MG63 (cell line): Measurements from ENCODE around the gene ABCC10. TPM values are rescaled to one million over a fixed set of nuclear protein-coding genes. Genes with fewer than 3 reads are reported as not detected.
"Not testable (repeated sequence)": the region's sequence is repeated elsewhere in the genome, so short reads cannot be mapped to it uniquely, and the experiment has no call there.

ENCODE experiments used
- DNase-seq: peaks from one replicate; pipeline ENCODE4 v3.0.0-alpha.2; 2020
- H3K27me3 ChIP-seq: fragments of 250-450 bp; sonication (Bioruptor Pico); 2 replicates; pipeline ENCODE4 v1.5.1; 2020; ENCODE audit warnings: mild to moderate bottlenecking, moderate library complexity
- H3K36me3 ChIP-seq: fragments of 250-450 bp; sonication (Bioruptor Pico); 2 replicates; pipeline ENCODE4 v1.5.1; 2020; ENCODE audit warnings: mild to moderate bottlenecking, moderate library complexity
- H3K4me3 ChIP-seq: fragments of 250-450 bp; sonication (Bioruptor Pico); 2 replicates; pipeline ENCODE4 v1.5.1; 2020; ENCODE audit warnings: mild to moderate bottlenecking, moderate library complexity
- H3K9me3 ChIP-seq: fragments of 250-450 bp; sonication (Bioruptor Pico); 2 replicates; pipeline ENCODE4 v1.5.1; 2020; ENCODE audit warnings: mild to moderate bottlenecking, moderate library complexity
- total RNA-seq: library from RNA; depleted of rRNA; stranded (reverse); fragments of >200 nt; shearing (Covaris generic); gene quantifications from 2 replicates; pipeline ENCODE4 v1.2.3, GENCODE V29; 2014; ENCODE audit warnings: low replicate concordance

The ABCC10 gene
- total RNA-seq, 1 experiment from 2014 or later: 3.5 TPM

DNA sequence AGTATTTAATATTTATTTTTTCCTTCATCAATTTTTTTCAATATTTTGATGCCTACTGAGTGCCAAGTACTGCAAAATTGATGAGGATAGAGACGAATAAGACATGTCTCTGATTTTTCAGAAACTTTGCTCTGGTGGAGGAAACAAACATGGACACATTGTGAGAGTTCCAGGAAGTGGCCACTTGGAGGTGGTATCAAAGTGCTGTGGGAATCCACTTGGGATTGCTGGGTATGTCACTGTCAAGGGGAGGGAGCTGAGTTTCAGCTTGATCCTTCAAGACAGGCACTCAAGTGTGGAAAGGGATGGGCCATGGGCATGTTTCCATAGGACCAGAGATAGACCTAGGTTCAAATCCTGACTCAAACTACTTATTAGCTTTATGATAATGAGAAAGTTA is 24.5 kb upstream of the ABCC10 start:
- DNase-seq: no peak
- Histone ChIP-seq H3K36me3 (no peaks in the 10 kb centered on the region), H3K27me3 (no peaks in the 10 kb centered on the region), H3K4me3 (no peak overlapping the region), H3K9me3 (no peaks in the 10 kb centered on the region)

DNA sequence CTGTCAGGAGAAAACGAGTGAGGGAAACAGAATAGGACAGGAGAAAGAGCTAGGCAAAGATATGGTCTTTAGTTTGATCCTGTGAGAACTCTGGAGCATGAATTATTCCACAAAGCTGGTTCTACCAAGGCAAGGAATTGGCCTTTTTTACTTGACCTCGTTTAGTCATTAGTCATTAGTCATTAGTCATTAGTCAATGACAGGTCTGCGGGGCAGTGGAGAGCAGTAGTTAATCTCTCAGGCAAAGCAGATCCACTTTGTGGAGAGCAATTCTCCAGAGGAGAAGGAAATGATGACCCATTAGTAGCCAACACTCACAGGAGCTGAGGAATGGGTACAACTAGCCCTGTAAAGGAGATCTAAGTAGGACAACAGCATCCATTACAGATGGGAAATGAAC is 22.0 kb upstream of the ABCC10 start:
- H3K36me3 ChIP-seq: no peaks in the 10 kb centered on the region
- H3K9me3 ChIP-seq: no peaks in the 10 kb centered on the region
- no peaks in the 10 kb centered on the region for H3K27me3 ChIP-seq
- H3K4me3 ChIP-seq: no peak overlapping the region
- DNase-seq: no peak

DNA sequence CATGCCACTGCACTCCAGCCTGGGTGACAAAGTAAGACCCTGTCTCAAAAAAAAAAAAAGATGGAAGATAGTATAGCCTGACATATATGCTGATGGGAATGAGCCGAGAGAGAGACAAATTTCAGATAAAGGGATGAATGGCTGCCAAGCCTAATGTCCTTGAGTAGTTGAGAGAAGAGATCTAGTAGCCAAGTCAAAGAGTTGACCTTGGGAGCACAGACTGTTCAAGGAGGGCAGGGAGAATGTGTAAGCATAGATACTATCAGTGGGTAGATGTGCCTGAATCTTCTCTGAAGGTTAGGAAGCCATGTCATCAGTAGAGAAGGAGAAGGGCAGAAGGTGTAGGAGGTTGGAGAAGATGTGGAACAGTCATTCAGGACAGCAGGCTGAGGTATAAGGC is 20.0 kb upstream of the ABCC10 start:
- no peaks in the 10 kb centered on the region for H3K36me3 ChIP-seq
- DNase-seq: no peak

DNA sequence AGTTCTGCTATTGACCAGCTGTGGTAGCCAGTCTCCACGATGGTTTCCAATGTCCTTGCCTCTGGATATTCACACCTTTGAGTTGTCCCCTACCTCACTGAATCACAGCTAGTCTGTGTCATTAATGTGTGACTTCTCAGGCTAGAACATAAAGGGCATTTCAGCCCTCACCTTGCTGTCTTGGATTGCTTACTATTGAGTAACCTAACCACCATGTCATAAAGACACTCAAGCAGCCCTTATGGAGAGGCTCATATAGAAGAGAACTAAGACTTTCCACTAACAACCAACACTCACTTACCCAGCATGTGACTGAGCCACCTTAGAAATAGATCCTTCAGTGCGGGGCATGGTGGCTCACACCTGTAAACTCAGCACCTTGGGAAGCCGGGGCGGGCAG is 19.1 kb upstream of the ABCC10 start:
- DNase-seq: no peak
- Histone ChIP-seq H3K36me3 (no peaks in the 10 kb centered on the region), H3K4me3 (no peak overlapping the region), H3K27me3 (no peaks in the 10 kb centered on the region), H3K9me3 (no peaks in the 10 kb centered on the region)

More for the DNA sequence above, 20.0 kb upstream of the ABCC10 start:
- Histone ChIP-seq H3K27me3 (no peaks in the 10 kb centered on the region), H3K9me3 (no peaks in the 10 kb centered on the region), H3K4me3 (no peak overlapping the region)

DNA sequence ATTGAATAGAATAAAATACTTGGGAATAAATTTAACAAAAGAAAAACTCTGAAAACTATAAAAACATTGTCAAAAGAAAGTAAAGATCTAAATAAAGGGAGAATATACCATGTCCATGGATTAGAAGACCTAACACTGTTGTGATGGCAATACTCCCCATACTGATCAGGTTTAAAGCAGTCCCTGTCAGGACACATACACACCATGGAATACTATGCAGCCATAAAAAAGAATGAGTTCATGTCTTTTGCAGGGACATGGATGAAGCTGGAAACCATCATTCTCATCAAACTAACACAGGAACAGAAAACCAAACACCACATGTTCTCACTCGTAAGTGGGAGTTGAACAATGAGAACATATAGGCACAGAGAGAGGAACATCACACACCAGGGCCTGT is 16.6 kb upstream of the ABCC10 start:
- not testable (repeated sequence) for DNase-seq, H3K4me3 ChIP-seq, H3K36me3 ChIP-seq, H3K27me3 ChIP-seq, H3K9me3 ChIP-seq

DNA sequence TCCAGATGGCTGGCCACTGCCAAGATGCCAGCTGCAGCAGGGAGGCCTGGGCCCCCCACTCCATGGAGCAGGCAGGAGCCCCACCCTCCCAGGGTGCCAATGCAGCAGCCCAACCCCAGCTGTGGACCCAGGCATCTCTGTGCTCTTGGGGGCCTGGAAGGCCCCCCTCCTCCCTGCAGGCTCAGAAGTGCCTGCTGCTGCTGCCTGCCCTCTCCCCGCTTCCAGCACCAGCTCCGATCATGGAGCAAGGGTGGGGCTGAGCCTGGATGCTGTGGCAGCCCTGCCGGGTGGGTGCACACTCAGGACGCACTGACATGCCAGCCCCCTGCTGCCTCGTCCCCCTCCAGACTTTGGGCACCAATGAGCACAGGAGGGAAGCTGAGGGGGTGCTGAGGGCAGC is 14.8 kb upstream of the ABCC10 start:
- Histone ChIP-seq H3K36me3 (no peaks in the 10 kb centered on the region), H3K9me3 (no peaks in the 10 kb centered on the region), H3K4me3 (no peak overlapping the region), H3K27me3 (no peaks in the 10 kb centered on the region)
- DNase-seq: no peak

DNA sequence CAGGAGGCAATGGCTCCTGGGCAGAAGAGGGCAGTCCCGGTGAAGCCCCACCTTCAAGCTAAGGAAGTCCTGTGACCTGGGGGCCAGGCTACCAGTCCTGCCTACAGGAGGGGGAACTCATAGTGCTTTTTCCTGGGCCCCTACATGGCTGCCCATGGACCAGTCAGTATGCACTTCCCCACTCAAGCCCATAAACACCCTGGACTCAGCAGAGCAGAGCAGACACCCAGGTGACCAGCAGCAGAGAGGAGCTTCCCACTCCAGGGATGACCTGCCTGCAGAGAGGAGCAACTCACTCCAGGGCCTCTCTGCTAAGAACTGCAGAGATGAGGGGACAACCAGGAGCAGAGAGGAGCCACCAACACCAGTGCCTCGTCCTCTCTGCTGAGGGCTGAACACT is 14.3 kb upstream of the ABCC10 start:
- no peaks in the 10 kb centered on the region for H3K9me3 ChIP-seq
- no peak for DNase-seq
- H3K36me3 ChIP-seq: no peaks in the 10 kb centered on the region
- no peaks in the 10 kb centered on the region for H3K27me3 ChIP-seq
- H3K4me3 ChIP-seq: no peak overlapping the region

DNA sequence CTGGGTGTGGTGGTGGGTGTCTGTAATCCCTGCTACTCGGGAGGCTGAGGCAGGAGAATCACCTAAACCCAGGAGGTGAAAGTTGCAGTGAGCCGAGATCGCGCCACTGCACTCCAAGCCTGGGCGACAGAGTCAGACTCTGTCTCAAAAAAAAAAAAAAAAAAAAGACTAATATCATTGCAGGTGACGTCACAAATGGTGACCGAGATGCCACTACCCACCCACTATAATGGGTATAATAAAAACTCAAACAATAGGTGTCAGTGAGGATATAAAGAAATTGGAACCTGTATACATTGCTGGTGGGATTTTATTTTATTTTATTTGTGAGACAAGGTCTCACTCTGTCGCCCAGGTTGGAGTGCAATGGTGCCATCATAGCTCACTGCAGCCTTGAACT is 12.1 kb upstream of the ABCC10 start:
- H3K9me3 ChIP-seq, H3K27me3 ChIP-seq, H3K4me3 ChIP-seq, DNase-seq, H3K36me3 ChIP-seq: not testable (repeated sequence)

DNA sequence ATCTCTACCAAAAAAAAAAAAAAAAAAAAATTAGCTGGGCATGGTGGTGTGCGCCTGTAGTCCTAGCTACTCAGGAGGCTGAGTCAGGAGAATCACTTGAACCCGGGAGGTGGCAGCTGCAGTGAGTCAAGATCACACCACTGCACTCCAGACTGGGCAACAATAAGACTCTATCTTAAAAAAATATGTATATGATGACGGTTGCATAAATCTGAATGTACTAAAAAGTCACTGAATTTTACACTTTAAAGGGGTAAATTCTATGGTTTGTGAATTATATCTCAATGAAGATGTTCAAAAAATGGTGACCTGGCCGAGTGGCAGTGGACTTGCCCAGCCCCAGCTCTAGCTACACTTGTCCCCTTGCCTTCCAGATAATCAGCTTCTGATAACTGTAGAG is 10.4 kb upstream of the ABCC10 start:
- H3K4me3 ChIP-seq: no peak overlapping the region
- DNase-seq: no peak

DNA sequence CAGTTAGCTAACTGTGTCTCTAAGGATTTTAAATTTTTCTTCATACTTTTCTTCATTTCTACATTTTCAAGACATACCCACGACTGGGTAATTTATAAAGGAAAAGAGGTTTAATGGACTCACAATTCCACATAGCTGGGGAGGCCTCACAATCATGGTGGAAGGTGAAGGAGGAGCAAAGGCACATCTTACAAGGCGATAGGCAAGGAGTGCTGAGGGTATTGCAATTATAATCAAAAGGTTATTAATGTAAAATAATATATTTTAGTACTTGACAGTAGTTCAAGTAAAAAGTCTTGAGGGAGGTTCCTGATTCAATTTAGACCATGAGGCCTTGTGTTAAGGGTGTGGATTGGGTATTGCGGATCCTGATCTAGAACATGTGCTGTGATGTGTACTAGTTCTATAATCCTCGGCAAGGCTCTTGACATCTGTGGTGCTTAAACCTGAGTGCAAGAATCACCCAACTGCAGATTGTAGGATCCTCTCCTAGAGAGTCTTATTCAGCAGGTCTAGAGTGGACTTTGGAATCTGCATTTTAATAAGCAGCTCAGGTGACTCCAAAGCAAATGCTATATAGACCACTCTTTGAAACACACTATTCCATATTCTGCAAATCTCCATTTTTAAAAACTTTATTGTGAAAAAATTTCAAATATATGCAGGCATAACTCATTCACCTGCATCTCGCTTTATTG is 7.2 kb upstream of the ABCC10 start:
- H3K27me3 ChIP-seq: no peaks in the 10 kb centered on the region
- H3K9me3 ChIP-seq: no peaks in the 10 kb centered on the region
- no peaks in the 10 kb centered on the region for H3K36me3 ChIP-seq
- H3K4me3 ChIP-seq: no peak overlapping the region
- no peak for DNase-seq

More for the DNA sequence above, 10.4 kb upstream of the ABCC10 start:
- no peaks in the 10 kb centered on the region for H3K36me3 ChIP-seq
- no peaks in the 10 kb centered on the region for H3K27me3 ChIP-seq
- no peaks in the 10 kb centered on the region for H3K9me3 ChIP-seq

DNA sequence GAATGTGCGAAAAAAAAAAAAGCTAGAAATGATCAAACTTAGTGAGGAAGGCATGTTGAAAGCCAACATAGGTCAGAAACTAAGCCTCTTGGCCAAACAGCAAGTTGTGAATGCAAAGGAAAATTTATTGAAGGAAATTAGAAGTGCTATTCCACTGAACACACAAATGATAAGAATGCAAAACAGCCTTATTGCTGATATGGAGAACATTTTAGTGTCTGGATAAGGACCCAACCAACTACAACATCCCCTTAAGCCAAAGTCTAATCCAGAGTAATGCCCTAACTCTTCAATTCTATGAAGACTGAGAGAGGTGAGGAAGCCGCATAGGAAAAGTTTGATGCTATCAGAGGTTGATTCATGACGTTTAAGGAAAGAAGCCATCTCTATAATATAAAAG is 5.5 kb upstream of the ABCC10 start:
- Histone ChIP-seq H3K9me3 (no peaks in the 10 kb centered on the region), H3K27me3 (no peaks in the 10 kb centered on the region), H3K36me3 (no peaks in the 10 kb centered on the region), H3K4me3 (no peak overlapping the region)
- DNase-seq: no peak

DNA sequence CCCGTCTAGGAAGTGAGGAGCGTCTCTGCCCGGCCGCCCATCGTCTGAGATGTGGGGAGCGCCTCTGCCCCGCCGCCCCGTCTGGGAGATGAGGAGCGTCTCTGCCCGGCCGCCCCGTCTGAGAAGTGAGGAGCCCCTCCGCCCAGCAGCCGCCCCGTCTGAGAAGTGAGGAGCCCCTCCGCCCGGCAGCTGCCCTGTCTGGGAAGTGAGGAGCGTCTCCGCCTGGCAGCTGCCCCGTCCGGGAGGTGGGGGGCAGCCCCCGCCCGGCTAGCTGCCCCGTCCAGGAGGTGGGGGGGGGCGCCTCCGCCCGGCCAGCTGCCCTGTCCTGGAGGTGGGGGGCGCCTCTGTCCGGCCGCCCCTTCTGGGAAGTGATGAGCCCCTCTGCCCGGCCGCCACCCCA is 2.3 kb upstream of the ABCC10 start:
- not testable (repeated sequence) for DNase-seq, H3K9me3 ChIP-seq, H3K27me3 ChIP-seq, H3K36me3 ChIP-seq, H3K4me3 ChIP-seq

DNA sequence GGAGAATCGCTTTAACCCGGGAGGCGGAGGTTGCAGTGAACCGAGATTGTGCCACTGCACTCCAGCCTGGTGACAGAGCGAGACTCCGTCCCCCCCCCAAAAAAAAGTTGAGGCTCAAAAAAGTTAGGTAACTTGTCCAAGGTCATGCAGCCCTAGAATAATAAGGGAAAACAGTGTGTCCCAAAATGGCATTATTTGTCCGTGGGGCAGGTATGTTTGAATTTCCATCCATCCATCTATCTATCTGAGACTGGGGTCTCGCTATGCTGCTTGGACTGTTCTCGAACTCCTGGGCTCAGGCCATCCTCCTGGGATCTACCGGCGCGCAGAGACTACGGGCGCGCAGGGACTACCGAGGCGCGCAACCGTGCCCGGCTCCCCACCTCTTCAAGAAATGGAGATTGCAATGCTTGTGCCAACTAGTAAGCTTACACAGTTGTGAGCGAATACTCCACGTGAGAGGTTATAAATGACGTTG is 374 bp upstream of the ABCC10 start:
- no peak for DNase-seq
- Histone ChIP-seq H3K36me3 (no peaks in the 10 kb centered on the region), H3K27me3 (no peaks in the 10 kb centered on the region), H3K4me3 (peak overlapping the region; percentile 73), H3K9me3 (no peaks in the 10 kb centered on the region)

DNA sequence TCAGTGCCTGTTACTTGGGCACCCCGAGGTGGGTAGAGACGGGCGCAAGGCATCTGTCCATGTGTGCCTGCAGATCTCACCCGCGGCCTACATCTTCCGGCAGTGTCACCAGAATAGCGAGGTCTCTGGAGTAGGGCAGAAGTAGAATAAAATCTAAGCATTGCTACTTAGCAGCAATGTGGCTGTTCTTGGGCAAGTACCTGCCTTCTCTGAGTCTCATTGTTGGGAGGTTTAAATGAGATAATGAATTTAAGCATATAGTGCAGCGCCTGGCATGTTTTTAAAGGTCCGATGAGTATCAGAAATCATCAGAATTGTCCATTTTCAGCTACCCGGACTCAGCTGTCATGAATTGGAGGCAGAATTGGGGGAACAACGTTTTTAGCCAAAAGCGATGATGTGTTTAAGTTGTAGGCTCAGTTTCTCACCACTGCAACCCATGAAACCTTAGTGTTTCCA is 800 bp downstream of the ABCC10 start:
- H3K9me3 ChIP-seq: no peaks in the 10 kb centered on the region

DNA sequence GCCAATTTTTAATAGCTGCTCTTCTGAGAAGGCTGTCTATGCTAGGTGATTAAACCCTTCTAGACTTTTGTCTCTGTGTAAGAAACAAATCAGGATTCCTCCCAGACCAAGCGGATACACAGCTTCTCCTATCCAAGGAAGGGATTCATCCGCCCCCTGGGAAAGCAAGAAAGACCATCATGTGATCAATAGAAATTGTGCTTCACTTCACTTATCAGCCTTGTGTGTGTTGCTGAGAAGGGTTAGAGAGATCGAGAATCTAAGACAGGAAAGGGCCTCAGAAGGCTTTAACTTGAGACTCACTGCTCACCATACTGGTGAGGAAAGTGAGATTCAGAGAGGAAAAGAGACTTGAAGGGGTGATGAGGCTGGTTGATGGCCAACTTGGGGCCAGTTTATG is 1.5 kb downstream of the ABCC10 start:
- no peak for DNase-seq
- Histone ChIP-seq H3K4me3 (peak overlapping the region; percentile 73), H3K9me3 (no peaks in the 10 kb centered on the region), H3K36me3 (no peaks in the 10 kb centered on the region), H3K27me3 (no peaks in the 10 kb centered on the region)

More for the DNA sequence above, 800 bp downstream of the ABCC10 start:
- DNase-seq: no peak
- no peaks in the 10 kb centered on the region for H3K36me3 ChIP-seq
- H3K4me3 ChIP-seq: peak overlapping the region; percentile 73
- H3K27me3 ChIP-seq: no peaks in the 10 kb centered on the region

DNA sequence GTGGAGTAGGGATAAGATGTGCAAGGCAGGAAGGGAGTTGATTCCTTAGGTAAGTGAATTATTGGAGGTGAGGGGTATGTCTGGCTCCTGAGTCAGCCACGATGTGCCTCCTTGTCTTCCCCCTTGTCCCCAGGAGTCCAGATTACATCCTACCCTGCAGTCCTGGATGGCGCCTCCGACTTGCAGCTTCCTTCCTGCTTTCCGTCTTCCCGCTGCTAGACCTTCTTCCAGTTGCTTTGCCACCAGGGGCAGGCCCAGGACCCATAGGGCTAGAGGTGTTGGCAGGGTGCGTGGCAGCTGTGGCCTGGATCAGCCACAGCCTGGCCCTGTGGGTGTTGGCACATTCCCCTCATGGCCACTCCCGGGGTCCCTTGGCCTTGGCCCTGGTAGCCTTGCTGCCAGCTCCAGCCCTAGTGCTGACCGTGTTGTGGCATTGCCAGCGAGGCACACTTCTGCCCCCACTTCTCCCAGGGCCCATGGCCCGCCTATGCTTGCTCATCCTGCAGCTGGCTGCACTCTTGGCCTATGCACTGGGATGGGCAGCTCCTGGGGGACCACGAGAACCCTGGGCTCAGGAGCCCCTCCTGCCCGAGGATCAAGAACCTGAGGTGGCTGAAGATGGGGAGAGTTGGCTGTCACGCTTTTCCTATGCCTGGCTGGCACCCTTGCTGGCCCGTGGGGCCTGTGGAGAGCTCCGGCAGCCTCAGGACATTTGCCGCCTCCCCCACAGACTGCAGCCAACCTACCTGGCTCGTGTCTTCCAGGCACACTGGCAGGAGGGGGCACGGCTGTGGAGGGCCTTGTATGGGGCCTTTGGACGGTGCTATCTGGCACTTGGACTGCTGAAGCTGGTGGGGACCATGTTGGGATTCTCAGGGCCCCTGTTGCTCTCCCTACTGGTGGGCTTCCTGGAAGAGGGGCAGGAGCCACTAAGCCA is 4.9 kb downstream of the ABCC10 start:
- Histone ChIP-seq H3K36me3 (no peaks in the 10 kb centered on the region), H3K27me3 (no peaks in the 10 kb centered on the region), H3K9me3 (no peaks in the 10 kb centered on the region), H3K4me3 (no peak overlapping the region)
- DNase-seq: no peak

DNA sequence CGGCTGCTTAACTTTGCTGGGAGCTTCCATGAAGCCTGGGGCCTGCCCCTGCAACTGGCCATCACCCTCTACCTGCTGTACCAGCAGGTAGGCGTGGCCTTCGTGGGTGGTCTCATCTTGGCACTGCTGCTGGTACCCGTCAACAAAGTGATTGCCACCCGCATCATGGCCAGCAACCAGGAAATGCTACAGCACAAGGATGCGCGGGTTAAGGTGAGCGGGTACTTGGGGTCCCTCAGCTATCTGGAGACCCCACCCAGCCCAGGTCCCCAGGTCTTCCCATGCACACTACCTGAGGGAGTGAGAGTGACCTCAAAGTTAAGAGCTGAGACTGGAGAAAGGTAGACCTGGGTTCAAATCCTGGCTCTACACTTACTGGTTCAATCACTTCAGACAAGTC is 5.8 kb downstream of the ABCC10 start:
- no peak overlapping the region for H3K4me3 ChIP-seq
- H3K9me3 ChIP-seq: no peaks in the 10 kb centered on the region
- H3K27me3 ChIP-seq: no peaks in the 10 kb centered on the region
- no peak for DNase-seq
- H3K36me3 ChIP-seq: no peaks in the 10 kb centered on the region; the same call in 1 of the 2 replicates
